Suprapubic skin (tissue), 3 donors: Measurements from ENCODE around the gene IFI44.

Source experiments
- POLR2AphosphoS5 ChIP-seq, 3 donors: sonication (generic); formaldehyde crosslinking; IDR thresholded peaks; one replicate each; pipeline ENCODE4 v1.6.1; 2017; ENCODE audit warnings: antibody characterized with exemption in 3 of 3
- TF ChIP-seq, protein P1 (sequence below), 2 donors: fragments of 200-600 bp in 1 of 2; fragments of 450-650 bp in 1 of 2; sonication (generic) in 1 of 2; IDR thresholded peaks; one replicate each; pipeline ENCODE4 v1.5.1; 2016 to 2019; ENCODE audit warnings: antibody characterized with exemption in 2 of 2, mild to moderate bottlenecking in 1 of 2, moderate library complexity in 1 of 2

DNA sequence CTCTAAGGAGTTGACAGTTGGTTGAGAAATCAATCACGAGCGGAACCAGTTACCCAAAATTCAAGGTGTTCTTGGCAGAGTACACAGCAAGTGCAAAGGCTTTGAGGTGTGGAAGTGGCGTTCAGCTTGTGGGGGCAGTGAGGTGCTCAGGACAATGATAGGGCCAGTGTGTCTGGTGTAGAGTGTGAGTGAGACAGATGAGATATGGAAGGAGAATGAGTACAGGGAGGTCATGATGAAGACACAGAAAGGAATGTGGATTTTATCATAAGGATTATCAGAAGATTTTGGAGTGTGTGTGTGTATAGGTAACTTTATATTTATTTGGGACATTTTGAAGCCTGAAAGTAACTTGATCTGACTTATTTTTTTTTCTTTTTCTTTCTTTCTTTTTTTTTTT lies 40.9 kb downstream of the IFI44 start:
- TF ChIP-seq, protein P1, sequence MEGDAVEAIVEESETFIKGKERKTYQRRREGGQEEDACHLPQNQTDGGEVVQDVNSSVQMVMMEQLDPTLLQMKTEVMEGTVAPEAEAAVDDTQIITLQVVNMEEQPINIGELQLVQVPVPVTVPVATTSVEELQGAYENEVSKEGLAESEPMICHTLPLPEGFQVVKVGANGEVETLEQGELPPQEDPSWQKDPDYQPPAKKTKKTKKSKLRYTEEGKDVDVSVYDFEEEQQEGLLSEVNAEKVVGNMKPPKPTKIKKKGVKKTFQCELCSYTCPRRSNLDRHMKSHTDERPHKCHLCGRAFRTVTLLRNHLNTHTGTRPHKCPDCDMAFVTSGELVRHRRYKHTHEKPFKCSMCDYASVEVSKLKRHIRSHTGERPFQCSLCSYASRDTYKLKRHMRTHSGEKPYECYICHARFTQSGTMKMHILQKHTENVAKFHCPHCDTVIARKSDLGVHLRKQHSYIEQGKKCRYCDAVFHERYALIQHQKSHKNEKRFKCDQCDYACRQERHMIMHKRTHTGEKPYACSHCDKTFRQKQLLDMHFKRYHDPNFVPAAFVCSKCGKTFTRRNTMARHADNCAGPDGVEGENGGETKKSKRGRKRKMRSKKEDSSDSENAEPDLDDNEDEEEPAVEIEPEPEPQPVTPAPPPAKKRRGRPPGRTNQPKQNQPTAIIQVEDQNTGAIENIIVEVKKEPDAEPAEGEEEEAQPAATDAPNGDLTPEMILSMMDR (IDR thresholded peaks at IDR 0.05): no peak
- TF ChIP-seq POLR2AphosphoS5 (IDR thresholded peaks at IDR 0.05): no peak
